Activated B cell treated with CpG ODN at 0.5 μM for 24 hours (primary cell): ENCODE results near the gene LCNL1. TPM values are rescaled to one million over a fixed set of nuclear protein-coding genes. Genes with fewer than 3 reads are reported as not detected.

Experiments
- ATAC-seq: fragments of 200-7000 bp; cut with Tn5 transposase; one replicate; pipeline ENCODE4 v1.10.0; 2021; ENCODE audit warnings: low read depth, mild to moderate bottlenecking, moderate library complexity
- CTCF ChIA-PET: fragments of 350-600 bp; sonication (Branson Sonifier 250); formaldehyde crosslinking; loops from one replicate; lab custom pipeline; 2021; ENCODE audit warnings: antibody characterized with exemption; lab: Charles Lee
- POLR2A ChIA-PET: fragments of 350-600 bp; sonication (Branson Sonifier 250); formaldehyde crosslinking; loops from one replicate; lab custom pipeline; 2021; ENCODE audit warnings: antibody characterized with exemption; lab: Charles Lee
- DNase-seq: peaks from one replicate; pipeline ENCODE4 v3.0.0; 2022
- H3K27ac Mint-ChIP-seq: one replicate; pipeline ENCODE4 v1.8.0; 2020; ENCODE audit warnings: mixed read lengths
- H3K27me3 Mint-ChIP-seq: one replicate; pipeline ENCODE4 v1.8.0; 2021; ENCODE audit warnings: mixed read lengths
- H3K36me3 Mint-ChIP-seq: one replicate; pipeline ENCODE4 v1.8.0; 2021; ENCODE audit warnings: low read depth, mixed read lengths
- H3K4me1 Mint-ChIP-seq: one replicate; pipeline ENCODE4 v1.8.0; 2021; ENCODE audit warnings: mixed read lengths
- H3K4me3 Mint-ChIP-seq: one replicate; pipeline ENCODE4 v1.8.0; 2020; ENCODE audit warnings: mild to moderate bottlenecking, mixed read lengths
- H3K9me3 Mint-ChIP-seq: one replicate; pipeline ENCODE4 v1.8.0; 2020; ENCODE audit warnings: mixed read lengths
- CTCF ChIP-seq: fragments of 200-600 bp; IDR thresholded peaks from one replicate; pipeline ENCODE4 v1.8.0; 2022; ENCODE audit warnings: antibody characterized with exemption, mild to moderate bottlenecking
- intact Hi-C: fragments of 100-400 bp; cut with micrococcal nuclease; formaldehyde crosslinking; loops from one replicate; pipeline ENCODE4 v1.15.1; 2024
- total RNA-seq: library from RNA; stranded (reverse); gene quantifications from 2 replicates; pipeline ENCODE4 v1.2.3, GENCODE V29; 2022

The LCNL1 gene
- total RNA-seq, 1 donor from 2014 or later = not detected

- peaks cover 61% of the 10 kb centered on the region for H3K4me1 Mint-ChIP-seq
- TF ChIP-seq CTCF = no peak
- ATAC-seq (peak; percentile 51), DNase-seq (peak; percentile 77)
- POLR2A ChIA-PET = interaction anchor here (0.6 to 1.5 kb wide), 5 partner anchors 25 to 212 kb away, joined by 3 to 10 read pairs (median 3); partner anchors contain the start of genes CLIC3, PAXX and TUBB4B
- H3K36me3 Mint-ChIP-seq = no peaks in the 10 kb centered on the region
- peak overlapping the region; percentile 35 for H3K27ac Mint-ChIP-seq
- no peaks in the 10 kb centered on the region for H3K9me3 Mint-ChIP-seq
- peak overlapping the region; percentile 78 for H3K4me3 Mint-ChIP-seq
- no peaks in the 10 kb centered on the region for H3K27me3 Mint-ChIP-seq
- intact Hi-C loops = loop anchor here (2.0 to 5.0 kb wide), 2 partner anchors 36 to 39 kb away; partner anchors contain the start of gene PAXX
- CTCF ChIA-PET = interaction anchor here (0.7 to 2.5 kb wide), 25 partner anchors 8 to 256 kb away, joined by 3 to 15 read pairs (median 4); partner anchors contain the start of genes AJM1, CLIC3, PAXX and RNF224
Observed at GRCh38 chr9:137028263-137029057, 45.7 kb downstream of the LCNL1 start.

GRCh38 chr9:137029058-137029936, 46.5 kb downstream of the LCNL1 start:
- ATAC-seq = peak; percentile 27
- Mint-ChIP-seq H3K27me3 (no peaks in the 10 kb centered on the region), H3K4me1 (peaks cover 67% of the 10 kb centered on the region), H3K4me3 (peak overlapping the region; percentile 78), H3K27ac (peak overlapping the region; percentile 73), H3K9me3 (no peaks in the 10 kb centered on the region), H3K36me3 (no peaks in the 10 kb centered on the region)
- ChIA-PET CTCF (interaction anchor here (0.7 to 2.5 kb wide), 31 partner anchors 9 to 264 kb away, joined by 3 to 15 read pairs (median 4); partner anchors contain the start of genes AJM1, CLIC3, MAN1B1 and PAXX), POLR2A (interaction anchor here (0.5 to 1.5 kb wide), 8 partner anchors 37 to 239 kb away, joined by 3 to 10 read pairs (median 3); partner anchors contain the start of genes PAXX and TUBB4B)
- intact Hi-C loops = loop anchor here (2.0 to 5.0 kb wide), 2 partner anchors 36 to 38 kb away; partner anchors contain the start of gene PAXX
- peak; percentile 76 for DNase-seq
- TF ChIP-seq CTCF = peak; percentile 36

- DNase-seq (no peak), ATAC-seq (no peak)
- no peaks in the 10 kb centered on the region for H3K27me3 Mint-ChIP-seq
- peak overlapping the region; percentile 85 for H3K27ac Mint-ChIP-seq
- no peaks in the 10 kb centered on the region for H3K9me3 Mint-ChIP-seq
- peaks cover 74% of the 10 kb centered on the region for H3K4me1 Mint-ChIP-seq
- intact Hi-C loops = no loop called here
- TF ChIP-seq CTCF = no peak
- ChIA-PET POLR2A (interaction anchor here (0.5 to 1.4 kb wide), 7 partner anchors 38 to 240 kb away, joined by 3 to 10 read pairs (median 3); partner anchors contain the start of gene PAXX), CTCF (interaction anchor here (0.8 to 2.5 kb wide), 23 partner anchors 8 to 264 kb away, joined by 3 to 15 read pairs (median 6); partner anchors contain the start of genes CLIC3, MAN1B1, PAXX and TRAF2)
- peak overlapping the region; percentile 76 for H3K4me3 Mint-ChIP-seq
- no peaks in the 10 kb centered on the region for H3K36me3 Mint-ChIP-seq
Observed at GRCh38 chr9:137030006-137030405, 47.2 kb downstream of the LCNL1 start.

- POLR2A ChIA-PET = interaction anchor here (0.6 to 1.4 kb wide), 5 partner anchors 56 to 381 kb away, joined by 3 to 4 read pairs (median 4); partner anchors contain the start of genes MAN1B1 and TUBB4B
- H3K27me3 Mint-ChIP-seq = no peaks in the 10 kb centered on the region
- H3K36me3 Mint-ChIP-seq = no peaks in the 10 kb centered on the region
- H3K4me1 Mint-ChIP-seq = peaks cover 76% of the 10 kb centered on the region
- CTCF ChIA-PET = interaction anchor here (1.1 to 2.5 kb wide), 5 partner anchors 16 to 244 kb away, joined by 3 to 11 read pairs (median 4); partner anchors contain the start of gene CLIC3
- TF ChIP-seq CTCF = no peak
- ATAC-seq = no peak
- H3K4me3 Mint-ChIP-seq = peak overlapping the region; percentile 76
- intact Hi-C loops = no loop called here
- peak overlapping the region; percentile 85 for H3K27ac Mint-ChIP-seq
- no peaks in the 10 kb centered on the region for H3K9me3 Mint-ChIP-seq
- DNase-seq = peak; percentile 52
Observed at GRCh38 chr9:137030538-137031527, 48.0 kb downstream of the LCNL1 start.
